ENCODE results near the gene ZBED3.

ZBED3 gene

DNA sequence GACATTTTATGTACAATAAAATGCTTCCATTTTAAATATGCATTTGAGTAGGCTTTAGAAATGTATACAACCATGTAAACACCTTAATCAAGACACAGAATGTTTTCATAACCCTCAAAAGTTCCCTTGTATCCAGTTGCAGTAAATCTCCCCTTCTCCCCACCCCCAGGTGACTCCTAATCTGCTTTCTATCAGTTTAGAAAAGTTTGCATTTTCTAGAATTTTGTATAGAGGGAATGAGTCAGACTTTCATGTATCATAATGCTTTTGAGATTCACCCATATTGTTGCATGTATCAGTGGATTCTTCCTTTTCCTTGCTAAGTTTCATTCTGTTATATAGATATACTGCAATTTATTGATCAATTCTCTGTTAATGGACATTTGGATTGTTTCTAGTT is 17.7 kb upstream of the ZBED3 start:
- Histone ChIP-seq H3K27me3 (ENCODE audit: insufficient read depth, low read length, poor library complexity) (no peaks in the 10 kb centered on the region), H4K20me1 (ENCODE audit: insufficient read depth, low read length) (no peaks in the 10 kb centered on the region), H3K4me2 (ENCODE audit: insufficient read depth, low read length) (no peak overlapping the region), H3K79me2 (ENCODE audit: insufficient read depth, low read length) (no peaks in the 10 kb centered on the region), H3K27ac (ENCODE audit: low read length) (no peak overlapping the region), H3K9me3 (ENCODE audit: insufficient read depth, low read length, severe bottlenecking) (no peaks in the 10 kb centered on the region), H3K9ac (ENCODE audit: low read depth, low read length) (no peak overlapping the region), H3K4me3 (ENCODE audit: low read depth in 1 of 2, low read length in 2 of 2) (no peak overlapping the region), H3K4me1 (ENCODE audit: insufficient read depth, low read length) (no peaks in the 10 kb centered on the region), H3K36me3 (ENCODE audit: insufficient read depth, low read length) (no peaks in the 10 kb centered on the region; the same call in 1 of the 2 replicates), H2AFZ (ENCODE audit: low read depth, low read length) (no peak overlapping the region)
- no peak for ATAC-seq (ENCODE audit: insufficient read depth, low read depth)
- TF ChIP-seq, protein P1, sequence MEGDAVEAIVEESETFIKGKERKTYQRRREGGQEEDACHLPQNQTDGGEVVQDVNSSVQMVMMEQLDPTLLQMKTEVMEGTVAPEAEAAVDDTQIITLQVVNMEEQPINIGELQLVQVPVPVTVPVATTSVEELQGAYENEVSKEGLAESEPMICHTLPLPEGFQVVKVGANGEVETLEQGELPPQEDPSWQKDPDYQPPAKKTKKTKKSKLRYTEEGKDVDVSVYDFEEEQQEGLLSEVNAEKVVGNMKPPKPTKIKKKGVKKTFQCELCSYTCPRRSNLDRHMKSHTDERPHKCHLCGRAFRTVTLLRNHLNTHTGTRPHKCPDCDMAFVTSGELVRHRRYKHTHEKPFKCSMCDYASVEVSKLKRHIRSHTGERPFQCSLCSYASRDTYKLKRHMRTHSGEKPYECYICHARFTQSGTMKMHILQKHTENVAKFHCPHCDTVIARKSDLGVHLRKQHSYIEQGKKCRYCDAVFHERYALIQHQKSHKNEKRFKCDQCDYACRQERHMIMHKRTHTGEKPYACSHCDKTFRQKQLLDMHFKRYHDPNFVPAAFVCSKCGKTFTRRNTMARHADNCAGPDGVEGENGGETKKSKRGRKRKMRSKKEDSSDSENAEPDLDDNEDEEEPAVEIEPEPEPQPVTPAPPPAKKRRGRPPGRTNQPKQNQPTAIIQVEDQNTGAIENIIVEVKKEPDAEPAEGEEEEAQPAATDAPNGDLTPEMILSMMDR (IDR thresholded peaks at IDR 0.05; ENCODE audit: borderline replicate concordance, extremely low read depth, low read length, poor library complexity, severe bottlenecking): no peak
- no peak for TF ChIP-seq EZH2 (IDR thresholded peaks at IDR 0.05; ENCODE audit: borderline replicate concordance, low read depth, low read length, severe bottlenecking)
- DNase-seq: no peak

DNA sequence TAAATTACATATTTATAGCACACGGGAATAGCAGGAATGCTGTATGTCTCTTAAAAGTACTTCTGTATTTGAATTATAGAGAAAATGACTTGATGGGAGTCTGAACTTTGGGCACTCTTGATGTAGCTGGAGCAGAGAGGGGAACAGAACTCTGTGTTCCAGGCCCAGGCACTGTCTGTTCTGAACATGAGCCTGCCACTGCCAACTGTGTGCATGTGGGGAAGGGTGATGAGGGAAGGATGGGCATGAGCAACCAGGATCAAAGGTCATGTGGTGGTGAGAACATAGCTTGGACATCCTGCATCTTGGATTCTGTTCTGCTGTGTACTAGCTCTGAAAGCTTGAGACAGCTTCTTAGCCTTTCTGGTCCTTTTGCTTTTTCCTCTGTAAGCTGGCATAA is 16.4 kb upstream of the ZBED3 start:
- Histone ChIP-seq H3K9me3 (ENCODE audit: insufficient read depth, low read length, severe bottlenecking) (no peaks in the 10 kb centered on the region), H3K9ac (ENCODE audit: low read depth, low read length) (no peak overlapping the region), H3K4me2 (ENCODE audit: insufficient read depth, low read length) (no peak overlapping the region), H3K4me1 (ENCODE audit: insufficient read depth, low read length) (no peaks in the 10 kb centered on the region), H3K4me3 (ENCODE audit: low read depth in 1 of 2, low read length in 2 of 2) (no peak overlapping the region), H3K27me3 (ENCODE audit: insufficient read depth, low read length, poor library complexity) (no peaks in the 10 kb centered on the region), H3K79me2 (ENCODE audit: insufficient read depth, low read length) (no peaks in the 10 kb centered on the region), H2AFZ (ENCODE audit: low read depth, low read length) (no peak overlapping the region), H3K27ac (ENCODE audit: low read length) (no peak overlapping the region), H3K36me3 (ENCODE audit: insufficient read depth, low read length) (no peaks in the 10 kb centered on the region; the same call in 1 of the 2 replicates), H4K20me1 (ENCODE audit: insufficient read depth, low read length) (no peaks in the 10 kb centered on the region)
- no peak for TF ChIP-seq EZH2 (IDR thresholded peaks at IDR 0.05; ENCODE audit: borderline replicate concordance, low read depth, low read length, severe bottlenecking)
- TF ChIP-seq, protein P1 (IDR thresholded peaks at IDR 0.05; ENCODE audit: borderline replicate concordance, extremely low read depth, low read length, poor library complexity, severe bottlenecking): no peak
- DNase-seq (no peak), ATAC-seq (ENCODE audit: insufficient read depth, low read depth) (no peak)

DNA sequence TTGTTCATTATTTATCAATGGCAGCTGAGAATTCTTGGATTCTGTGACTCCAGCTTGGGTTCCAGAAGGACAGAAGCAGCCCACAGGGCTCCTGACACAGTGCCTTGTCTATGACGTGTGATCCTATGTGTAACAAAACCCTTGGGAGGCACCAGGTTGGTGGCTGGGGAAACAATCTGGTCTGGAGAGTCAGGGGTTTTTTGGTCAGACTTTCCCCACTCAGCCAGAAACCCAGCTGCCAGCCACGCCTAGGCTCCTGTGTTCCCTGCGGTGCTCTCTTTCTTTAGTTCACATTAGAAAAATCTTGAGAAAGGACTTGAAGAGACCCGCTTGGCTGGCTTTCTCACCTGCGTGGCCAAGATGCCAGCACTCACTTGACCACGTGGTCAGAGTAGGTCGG is 15.5 kb upstream of the ZBED3 start:
- Histone ChIP-seq H3K9ac (ENCODE audit: low read depth, low read length) (no peak overlapping the region), H3K79me2 (ENCODE audit: insufficient read depth, low read length) (no peaks in the 10 kb centered on the region), H3K36me3 (ENCODE audit: insufficient read depth, low read length) (no peaks in the 10 kb centered on the region; the same call in 1 of the 2 replicates), H4K20me1 (ENCODE audit: insufficient read depth, low read length) (no peaks in the 10 kb centered on the region), H3K4me1 (ENCODE audit: insufficient read depth, low read length) (no peaks in the 10 kb centered on the region), H3K4me3 (ENCODE audit: low read depth in 1 of 2, low read length in 2 of 2) (no peak overlapping the region), H3K27ac (ENCODE audit: low read length) (no peak overlapping the region), H3K9me3 (ENCODE audit: insufficient read depth, low read length, severe bottlenecking) (no peaks in the 10 kb centered on the region), H3K4me2 (ENCODE audit: insufficient read depth, low read length) (no peak overlapping the region), H3K27me3 (ENCODE audit: insufficient read depth, low read length, poor library complexity) (no peaks in the 10 kb centered on the region), H2AFZ (ENCODE audit: low read depth, low read length) (no peak overlapping the region)
- DNase-seq (no peak), ATAC-seq (ENCODE audit: insufficient read depth, low read depth) (no peak)
- TF ChIP-seq, protein P1 (IDR thresholded peaks at IDR 0.05; ENCODE audit: borderline replicate concordance, extremely low read depth, low read length, poor library complexity, severe bottlenecking): no peak
- no peak for TF ChIP-seq EZH2 (IDR thresholded peaks at IDR 0.05; ENCODE audit: borderline replicate concordance, low read depth, low read length, severe bottlenecking)

DNA sequence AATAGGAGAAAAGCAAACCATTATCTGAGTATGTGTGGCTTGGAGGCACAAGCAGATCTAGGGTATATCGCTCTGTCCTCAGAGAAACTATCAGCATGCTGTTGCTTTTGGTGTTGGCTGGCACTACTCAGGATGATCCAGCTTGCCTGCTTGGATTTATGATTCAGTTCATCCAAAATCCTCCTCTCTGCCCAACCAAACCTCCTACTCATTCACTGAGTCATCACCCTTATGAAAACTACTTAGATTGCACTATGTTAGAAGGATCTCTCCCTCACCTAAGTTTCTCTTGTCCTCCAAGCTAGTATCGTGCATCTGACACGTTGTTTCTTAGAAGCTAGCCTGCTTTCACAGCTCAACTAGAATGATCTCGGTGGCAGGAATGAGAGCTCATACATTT is 14.2 kb upstream of the ZBED3 start:
- Histone ChIP-seq H3K9me3 (ENCODE audit: insufficient read depth, low read length, severe bottlenecking) (no peaks in the 10 kb centered on the region), H3K79me2 (ENCODE audit: insufficient read depth, low read length) (no peaks in the 10 kb centered on the region), H3K4me2 (ENCODE audit: insufficient read depth, low read length) (no peak overlapping the region), H4K20me1 (ENCODE audit: insufficient read depth, low read length) (no peaks in the 10 kb centered on the region), H3K4me3 (ENCODE audit: low read depth in 1 of 2, low read length in 2 of 2) (no peak overlapping the region), H3K36me3 (ENCODE audit: insufficient read depth, low read length) (no peaks in the 10 kb centered on the region; the same call in 1 of the 2 replicates), H3K9ac (ENCODE audit: low read depth, low read length) (no peak overlapping the region), H3K27ac (ENCODE audit: low read length) (no peak overlapping the region), H2AFZ (ENCODE audit: low read depth, low read length) (no peak overlapping the region), H3K4me1 (ENCODE audit: insufficient read depth, low read length) (no peaks in the 10 kb centered on the region), H3K27me3 (ENCODE audit: insufficient read depth, low read length, poor library complexity) (no peaks in the 10 kb centered on the region)
- ATAC-seq (ENCODE audit: insufficient read depth, low read depth) (no peak), DNase-seq (no peak)
- no peak for TF ChIP-seq EZH2 (IDR thresholded peaks at IDR 0.05; ENCODE audit: borderline replicate concordance, low read depth, low read length, severe bottlenecking)
- TF ChIP-seq, protein P1 (IDR thresholded peaks at IDR 0.05; ENCODE audit: borderline replicate concordance, extremely low read depth, low read length, poor library complexity, severe bottlenecking): no peak

Data from DND-41 (cell line).